GM12801 (cell line): ENCODE results near the gene ERG.

Experiments
- CTCF ChIP-seq: IDR thresholded peaks from one replicate; pipeline ENCODE4 v1.5.1; 2011; ENCODE audit warnings: control low read depth; ENCODE audit not compliant: insufficient read length; ENCODE audit errors: extremely low read depth

ERG gene

GRCh38 chr21:38389896-38390295 lies 108.4 kb downstream of the ERG start:
- TF ChIP-seq CTCF, result no peak

GRCh38 chr21:38389354-38389676 lies 109.0 kb downstream of the ERG start:
- no peak for TF ChIP-seq CTCF

GRCh38 chr21:38388647-38389353 lies 109.5 kb downstream of the ERG start:
- no peak for TF ChIP-seq CTCF

GRCh38 chr21:38388203-38388602 lies 110.1 kb downstream of the ERG start:
- no peak for TF ChIP-seq CTCF

GRCh38 chr21:38386967-38387366 lies 111.3 kb downstream of the ERG start:
- TF ChIP-seq CTCF, result no peak

GRCh38 chr21:38385427-38386175 lies 112.7 kb downstream of the ERG start:
- TF ChIP-seq CTCF, result no peak

GRCh38 chr21:38384675-38385426 lies 113.4 kb downstream of the ERG start:
- TF ChIP-seq CTCF, result no peak
